DOHH2 (cell line): Measurements from ENCODE around the gene TMPRSS9.

Experiments
- H3F3A ChIP-seq: fragments of 200-600 bp; sonication (generic), shearing (Covaris generic); 2 replicates; pipeline ENCODE4 v1.6.0; 2016; ENCODE audit warnings: antibody characterized with exemption, mild to moderate bottlenecking; ENCODE audit not compliant: control insufficient read depth, insufficient read depth
- H3K27ac ChIP-seq: fragments of 200-600 bp; sonication (generic); 2 replicates; pipeline ENCODE4 v1.5.1; 2014; ENCODE audit warnings: low read depth, mild to moderate bottlenecking, low read length, moderate library complexity
- H3K27me3 ChIP-seq: fragments of 200-600 bp; sonication (generic); 2 replicates; pipeline ENCODE4 v1.6.1; 2014; ENCODE audit warnings: mild to moderate bottlenecking, low read length, mixed read lengths; ENCODE audit not compliant: control insufficient read depth
- H3K36me3 ChIP-seq: fragments of 200-600 bp; sonication (generic); 2 replicates; pipeline ENCODE4 v1.6.1; 2014; ENCODE audit warnings: mild to moderate bottlenecking, low read length, moderate library complexity, mixed read lengths; ENCODE audit not compliant: control insufficient read depth
- H3K4me1 ChIP-seq: fragments of 200-600 bp; sonication (generic); 2 replicates; pipeline ENCODE4 v1.6.1; 2014; ENCODE audit warnings: mild to moderate bottlenecking, low read length, mixed read lengths; ENCODE audit not compliant: control insufficient read depth
- H3K4me2 ChIP-seq: fragments of 200-600 bp; sonication (generic); 2 replicates; pipeline ENCODE4 v1.6.0; 2014; ENCODE audit warnings: mild to moderate bottlenecking, low read length, moderate library complexity
- H3K4me3 ChIP-seq: fragments of 200-600 bp; sonication (generic); 2 replicates; pipeline ENCODE4 v1.5.1; 2014; ENCODE audit warnings: mild to moderate bottlenecking, low read length, mixed read lengths
- H3K79me2 ChIP-seq: fragments of 200-600 bp; sonication (generic); 2 replicates; pipeline ENCODE4 v1.6.1; 2014; ENCODE audit warnings: mild to moderate bottlenecking, low read length, mixed read lengths; ENCODE audit not compliant: control insufficient read depth
- H3K9me2 ChIP-seq: fragments of 200-600 bp; sonication (generic); replicated peaks from 2 replicates; pipeline ENCODE4 v1.6.1; 2014; ENCODE audit warnings: mild to moderate bottlenecking, low read length, mixed read lengths; ENCODE audit not compliant: control insufficient read depth
- H3K9me3 ChIP-seq: fragments of 200-600 bp; sonication (generic); 2 replicates; pipeline ENCODE4 v1.6.1; 2014; ENCODE audit warnings: antibody characterized with exemption, low read length, mixed read lengths; ENCODE audit not compliant: control insufficient read depth, insufficient read depth
- H4K20me1 ChIP-seq: fragments of 200-600 bp; sonication (generic); 2 replicates; pipeline ENCODE4 v1.6.0; 2014; ENCODE audit warnings: low read depth, mild to moderate bottlenecking, antibody characterized with exemption, low read length, moderate library complexity; ENCODE audit not compliant: control insufficient read depth, insufficient read depth
- CTCF ChIP-seq: fragments of 200-600 bp; sonication (generic); IDR thresholded peaks from one replicate; pipeline ENCODE4 v1.5.1; 2014; ENCODE audit warnings: antibody characterized with exemption, mild to moderate bottlenecking, low read depth, low read length; ENCODE audit not compliant: poor library complexity, severe bottlenecking
- EZH2phosphoT487 ChIP-seq: fragments of 200-600 bp; sonication (generic); IDR thresholded peaks from 2 replicates; pipeline ENCODE4 v1.6.1; 2017; ENCODE audit warnings: borderline replicate concordance, mild to moderate bottlenecking, antibody characterized with exemption, low read length, moderate library complexity, mixed read lengths

TMPRSS9 gene

DNA sequence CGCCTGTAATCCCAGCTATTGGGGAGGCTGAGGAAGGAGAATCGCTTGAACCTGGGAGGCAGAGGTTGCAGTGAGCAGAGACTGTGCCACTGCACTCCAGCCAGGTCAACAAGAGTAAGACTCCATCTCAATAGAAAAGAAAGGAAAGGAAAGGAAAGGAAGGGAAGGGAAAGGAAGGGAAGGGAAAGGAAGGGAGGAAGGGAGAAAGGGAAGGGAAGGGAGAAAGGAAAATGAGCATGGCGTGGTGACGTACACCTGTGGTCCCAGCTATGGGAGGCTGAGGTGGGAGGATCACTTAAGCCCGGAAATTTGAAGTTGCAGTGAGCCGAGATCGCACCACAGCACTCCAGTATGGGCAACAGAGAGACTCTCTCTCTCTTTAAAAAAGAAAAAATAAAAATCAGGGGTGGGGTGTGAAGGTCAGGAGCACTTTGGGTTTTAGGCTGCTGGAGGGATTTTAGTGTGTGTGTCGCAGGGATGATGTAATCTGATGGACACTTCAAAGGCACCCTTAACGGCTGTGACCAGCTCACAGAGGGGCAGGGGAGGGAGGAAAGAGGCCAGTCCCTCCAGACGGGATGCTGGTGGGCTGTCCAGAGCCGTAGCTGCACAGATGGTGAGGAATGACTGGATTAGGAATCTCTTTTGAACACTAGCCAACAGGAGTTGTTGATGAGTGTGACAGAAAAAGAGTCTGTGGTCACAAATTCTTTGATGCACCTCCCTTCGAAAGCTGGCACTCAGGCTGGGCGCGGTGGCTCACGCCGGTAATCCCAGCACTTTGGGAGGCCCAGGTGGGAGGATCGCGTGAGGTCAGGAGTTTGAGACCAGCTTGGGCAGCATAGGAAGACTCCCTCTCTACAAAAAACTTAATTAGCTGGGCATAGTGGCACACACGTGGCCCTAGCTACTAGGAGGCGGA is 27.6 kb downstream of the TMPRSS9 start:
- Histone ChIP-seq H3K79me2 (no peaks in the 10 kb centered on the region), H3K27ac (no peak overlapping the region), H3K9me3 (no peaks in the 10 kb centered on the region), H3K4me1 (peaks cover 16% of the 10 kb centered on the region), H3K4me3 (no peak overlapping the region), H3K4me2 (no peak overlapping the region), H4K20me1 (no peaks in the 10 kb centered on the region), H3F3A (0 out of 2 replicates have a peak, but pooled peaks cover 3% of the 10 kb centered on the region), H3K9me2 (no peaks in the 10 kb centered on the region), H3K36me3 (no peaks in the 10 kb centered on the region), H3K27me3 (peaks cover 18% of the 10 kb centered on the region)
- no peak for TF ChIP-seq CTCF
- TF ChIP-seq EZH2phosphoT487 = no peak

- Histone ChIP-seq H4K20me1 (no peaks in the 10 kb centered on the region), H3K4me2 (no peak overlapping the region), H3K79me2 (no peaks in the 10 kb centered on the region), H3K27ac (no peak overlapping the region), H3K4me3 (no peak overlapping the region), H3K36me3 (no peaks in the 10 kb centered on the region), H3F3A (peaks cover 7% of the 10 kb centered on the region; the same call in 1 of the 2 replicates), H3K4me1 (peaks cover 24% of the 10 kb centered on the region), H3K9me2 (no peaks in the 10 kb centered on the region), H3K9me3 (peaks cover 7% of the 10 kb centered on the region; the same call in 1 of the 2 replicates), H3K27me3 (peaks cover 12% of the 10 kb centered on the region)
- TF ChIP-seq EZH2phosphoT487 (no peak), CTCF (no peak)
Observed at GRCh38 chr19:2389594-2389993, 29.5 kb downstream of the TMPRSS9 start.

GRCh38 chr19:2391118-2391725 is 31.2 kb downstream of the TMPRSS9 start:
- no peaks in the 10 kb centered on the region for H3K9me2 ChIP-seq
- H3F3A ChIP-seq = peaks cover 7% of the 10 kb centered on the region; the same call in 1 of the 2 replicates
- peaks cover 12% of the 10 kb centered on the region for H3K27me3 ChIP-seq
- H3K36me3 ChIP-seq = no peaks in the 10 kb centered on the region
- peaks cover 7% of the 10 kb centered on the region; the same call in 1 of the 2 replicates for H3K9me3 ChIP-seq
- TF ChIP-seq CTCF = peak; percentile 77
- no peak for TF ChIP-seq EZH2phosphoT487
- no peaks in the 10 kb centered on the region for H3K79me2 ChIP-seq
- H3K4me1 ChIP-seq = peaks cover 31% of the 10 kb centered on the region
- H3K27ac ChIP-seq = no peak overlapping the region
- peak overlapping the region; percentile 61 for H3K4me2 ChIP-seq
- peak overlapping the region; percentile 39 for H3K4me3 ChIP-seq
- no peaks in the 10 kb centered on the region for H4K20me1 ChIP-seq
